ENCODE data around the gene SLC26A6. TPM values are rescaled to one million over a fixed set of nuclear protein-coding genes. Genes with fewer than 3 reads are reported as not detected.
A peak's percentile ranks its signal among the peaks of the same experiment; 100 is the strongest.

SLC26A6 gene
- total and polyA plus RNA-seq, 2 of the 13 experiments (the other 11 are each of a cell fraction or from before 2014, with no cell fraction given): 40.7 to 184 TPM

- TF ChIP-seq ZNF274 (CRISPR knock-in tag; IDR thresholded peaks at IDR 0.05): peak; percentile 70
- no peak for TF ChIP-seq CBX2 (IDR thresholded peaks at IDR 0.05; ENCODE audit: low read depth, low read length)
- TF ChIP-seq CBX2 (CRISPR knock-in tag; IDR thresholded peaks at IDR 0.05; ENCODE audit: low read depth): no peak
- TF ChIP-seq STAG1 (CRISPR knock-in tag; IDR thresholded peaks at IDR 0.05): no peak; the same call in 1 of the 2 replicates
- no peak for TF ChIP-seq EZH2 (conservative IDR thresholded peaks at IDR 0.05; ENCODE audit: low read depth, low read length)
- peak; percentile 74; the same call in 1 of the 2 replicates for TF ChIP-seq MEIS1 (CRISPR knock-in tag; IDR thresholded peaks at IDR 0.05; ENCODE audit: borderline replicate concordance)
- TF ChIP-seq NR2F6 (IDR thresholded peaks at IDR 0.05): peak; percentile 75; the same call in 1 of the 2 replicates
- TF ChIP-seq NR2F6 (CRISPR knock-in tag; IDR thresholded peaks at IDR 0.05): peak; percentile 64
- no peak; the same call in 1 of the 2 replicates for TF ChIP-seq HNF4G (IDR thresholded peaks at IDR 0.05; ENCODE audit: borderline replicate concordance, low read depth, low read length)
- TF ChIP-seq HNF4G (CRISPR knock-in tag; IDR thresholded peaks at IDR 0.05; ENCODE audit: borderline replicate concordance, low read depth): no peak
- peak; percentile 90 for TF ChIP-seq SRSF1 (optimal IDR thresholded peaks at IDR 0.05; ENCODE audit: low read depth, low read length)
- TF ChIP-seq SRSF4 (IDR thresholded peaks at IDR 0.05; ENCODE audit: low read depth, low read length, poor library complexity, severe bottlenecking): no peak
- TF ChIP-seq ZNF460 (CRISPR knock-in tag; IDR thresholded peaks at IDR 0.05; ENCODE audit: borderline replicate concordance): no peak
- TF ChIP-seq RFXANK (CRISPR knock-in tag; IDR thresholded peaks at IDR 0.05): no peak
- TF ChIP-seq ZSCAN5A (CRISPR knock-in tag; IDR thresholded peaks at IDR 0.05; ENCODE audit: borderline replicate concordance): 0 out of 2 replicates have a peak, but pooled peaks have one; percentile 23
- peak; percentile 87; the same call in 1 of the 2 replicates for TF ChIP-seq ZNF891 (CRISPR knock-in tag; IDR thresholded peaks at IDR 0.05)
- TF ChIP-seq GTF2F1 (IDR thresholded peaks at IDR 0.05; ENCODE audit: low read length): no peak
- TF ChIP-seq ZBTB21 (CRISPR knock-in tag; IDR thresholded peaks at IDR 0.05): peak; percentile 79; the same call in 1 of the 2 replicates
- TF ChIP-seq ZNF703 (CRISPR knock-in tag; IDR thresholded peaks at IDR 0.05; ENCODE audit: borderline replicate concordance): no peak
- peak; percentile 50; the same call in 1 of the 2 replicates for TF ChIP-seq YEATS2 (CRISPR knock-in tag; IDR thresholded peaks at IDR 0.05; ENCODE audit: borderline replicate concordance)
- TF ChIP-seq ZNF569 (CRISPR knock-in tag; IDR thresholded peaks at IDR 0.05; ENCODE audit: borderline replicate concordance): no peak; the same call in 1 of the 2 replicates
- TF ChIP-seq CTCF (CRISPR knock-in tag; IDR thresholded peaks at IDR 0.05): peak; percentile 87
- 0 out of 2 replicates have a peak, but pooled peaks have one; percentile 12 for TF ChIP-seq GATA4 (IDR thresholded peaks at IDR 0.05; ENCODE audit: borderline replicate concordance, low read depth)
- TF ChIP-seq NFRKB (IDR thresholded peaks at IDR 0.05): no peak
- TF ChIP-seq, protein P1, sequence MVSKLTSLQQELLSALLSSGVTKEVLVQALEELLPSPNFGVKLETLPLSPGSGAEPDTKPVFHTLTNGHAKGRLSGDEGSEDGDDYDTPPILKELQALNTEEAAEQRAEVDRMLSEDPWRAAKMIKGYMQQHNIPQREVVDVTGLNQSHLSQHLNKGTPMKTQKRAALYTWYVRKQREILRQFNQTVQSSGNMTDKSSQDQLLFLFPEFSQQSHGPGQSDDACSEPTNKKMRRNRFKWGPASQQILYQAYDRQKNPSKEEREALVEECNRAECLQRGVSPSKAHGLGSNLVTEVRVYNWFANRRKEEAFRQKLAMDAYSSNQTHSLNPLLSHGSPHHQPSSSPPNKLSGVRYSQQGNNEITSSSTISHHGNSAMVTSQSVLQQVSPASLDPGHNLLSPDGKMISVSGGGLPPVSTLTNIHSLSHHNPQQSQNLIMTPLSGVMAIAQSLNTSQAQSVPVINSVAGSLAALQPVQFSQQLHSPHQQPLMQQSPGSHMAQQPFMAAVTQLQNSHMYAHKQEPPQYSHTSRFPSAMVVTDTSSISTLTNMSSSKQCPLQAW (CRISPR knock-in tag; IDR thresholded peaks at IDR 0.05): no peak; the same call in none of the 2 replicates
- peak; percentile 37 for TF ChIP-seq MED8 (CRISPR knock-in tag; IDR thresholded peaks at IDR 0.05; ENCODE audit: insufficient replicate concordance)
- peak; percentile 57 for TF ChIP-seq CEBPG (CRISPR knock-in tag; IDR thresholded peaks at IDR 0.05)
These were observed 28.4 kb upstream of the SLC26A6 start (continued) for GRCh38 chr3:48663489-48664312.

All from HepG2 (cell line).